CD4-positive, alpha-beta T cell (primary cell): ENCODE data around the gene MFF. TPM values are rescaled to one million over a fixed set of nuclear protein-coding genes. Genes with fewer than 3 reads are reported as not detected.

Experiments used
- ATAC-seq: fragments of 200-7000 bp; cut with Tn5 transposase; one replicate; pipeline ENCODE4 v1.10.0; 2022; ENCODE audit warnings: mild to moderate bottlenecking; ENCODE audit not compliant: poor library complexity
- CTCF ChIA-PET: fragments of 350-600 bp; sonication (Branson Sonifier 250); formaldehyde crosslinking; loops from one replicate; lab custom pipeline; 2021; ENCODE audit warnings: antibody characterized with exemption, inconsistent platforms; lab: Charles Lee
- POLR2A ChIA-PET: fragments of 350-600 bp; sonication (Branson Sonifier 250); formaldehyde crosslinking; loops from one replicate; lab custom pipeline; 2021; ENCODE audit warnings: antibody characterized with exemption, inconsistent platforms; lab: Charles Lee
- DNase-seq, 14 experiments: peaks; one replicate each; pipeline ENCODE4 v3.0.0-alpha.2; 2013 to 2020; ENCODE audit warnings: mixed read lengths in 2 of 14
- H3K27ac ChIP-seq, 2 donors: one replicate each; pipeline versions ENCODE4 v1.5.1 to v1.7.0; 2013; ENCODE audit warnings: low read length in 2 of 2, low read depth in 1 of 2, mild to moderate bottlenecking in 1 of 2
- H3K27me3 ChIP-seq, 2 experiments: 1 replicate in 1 of 2; 2 replicates in 1 of 2; pipeline versions ENCODE4 v1.6.1 to v1.7.0; 2013; ENCODE audit warnings: low read length in 2 of 2, control low read depth in 1 of 2, mild to moderate bottlenecking in 1 of 2, moderate library complexity in 1 of 2; ENCODE audit not compliant: insufficient read depth in 2 of 2, control insufficient read depth in 1 of 2
- H3K36me3 ChIP-seq: one replicate; pipeline ENCODE4 v1.6.1; 2013; ENCODE audit warnings: low read length, control low read depth; ENCODE audit not compliant: insufficient read depth
- H3K4me1 ChIP-seq: one replicate; pipeline ENCODE4 v1.6.1; 2013; ENCODE audit warnings: low read length, control low read depth; ENCODE audit not compliant: insufficient read depth
- H3K4me3 ChIP-seq: one replicate; pipeline ENCODE4 v1.5.1; 2013; ENCODE audit warnings: mild to moderate bottlenecking, low read length, moderate library complexity
- H3K9me3 ChIP-seq, 2 experiments: 1 replicate in 1 of 2; 2 replicates in 1 of 2; pipeline versions ENCODE4 v1.6.1 to v1.7.0; 2013; ENCODE audit warnings: low read length in 2 of 2, mild to moderate bottlenecking in 2 of 2, control low read depth in 1 of 2, moderate library complexity in 1 of 2; ENCODE audit not compliant: control insufficient read depth in 1 of 2, insufficient read depth in 1 of 2
- H3K27ac Mint-ChIP-seq: one replicate; pipeline ENCODE4 v1.8.0; 2020; ENCODE audit warnings: mixed read lengths
- H3K27me3 Mint-ChIP-seq: one replicate; pipeline ENCODE4 v1.8.0; 2021; ENCODE audit warnings: mixed read lengths
- H3K36me3 Mint-ChIP-seq: one replicate; pipeline ENCODE4 v1.8.0; 2021; ENCODE audit warnings: low read depth, mixed read lengths
- H3K4me1 Mint-ChIP-seq: one replicate; pipeline ENCODE4 v1.8.0; 2021; ENCODE audit warnings: low read depth, mixed read lengths
- H3K4me3 Mint-ChIP-seq: one replicate; pipeline ENCODE4 v1.8.0; 2020; ENCODE audit warnings: mild to moderate bottlenecking, mixed read lengths
- H3K9me3 Mint-ChIP-seq: one replicate; pipeline ENCODE4 v1.8.0; 2020; ENCODE audit warnings: mixed read lengths
- CTCF ChIP-seq: fragments of 200-600 bp; IDR thresholded peaks from one replicate; pipeline ENCODE4 v1.8.0; 2022; ENCODE audit warnings: antibody characterized with exemption, mild to moderate bottlenecking
- intact Hi-C, 2 experiments: fragments of 100-400 bp; cut with DNase I in 1 of 2; cut with micrococcal nuclease in 1 of 2; formaldehyde crosslinking; loops; one replicate each; pipeline versions ENCODE4 v1.15.1 to v1.9.0; 2023 to 2025; cut with DNase I, micrococcal nuclease
- total RNA-seq, 174 experiments: library from RNA in 2 of 174; stranded (reverse) in 2 of 174; gene quantifications; one replicate each; pipeline ENCODE4 v1.2.3 and lab custom pipeline; 2021 to 2026

MFF gene
- total RNA-seq, 2 experiments from 2014 or later, result 46.9 to 51.8 TPM

GRCh38 chr2:227394401-227394800 is 69.3 kb downstream of the MFF start:
- Mint-ChIP-seq H3K4me3 (no peak overlapping the region), H3K9me3 (no peaks in the 10 kb centered on the region), H3K36me3 (no peaks in the 10 kb centered on the region), H3K27ac (no peak overlapping the region), H3K27me3 (no peaks in the 10 kb centered on the region), H3K4me1 (no peaks in the 10 kb centered on the region)
- no peak overlapping the region for H3K4me3 ChIP-seq
- ATAC-seq, result no peak
- no peak for TF ChIP-seq CTCF
- no peak overlapping the region for H3K27ac ChIP-seq
- intact Hi-C loops, result no loop called here
- peaks cover 0 to 2% of the 10 kb centered on the region in 2 experiments for H3K27me3 ChIP-seq
- no peaks in the 10 kb centered on the region for H3K9me3 ChIP-seq
- H3K36me3 ChIP-seq, result no peaks in the 10 kb centered on the region
- POLR2A ChIA-PET, result no interaction called here
- CTCF ChIA-PET, result no interaction called here
- no peak for DNase-seq
- H3K4me1 ChIP-seq, result peaks cover 3% of the 10 kb centered on the region

GRCh38 chr2:227395556-227395955 is 70.5 kb downstream of the MFF start:
- ATAC-seq, result no peak
- CTCF ChIA-PET, result no interaction called here
- no peak overlapping the region for H3K27ac Mint-ChIP-seq

GRCh38 chr2:227397562-227397961 is 72.5 kb downstream of the MFF start:
- H3K4me1 ChIP-seq, result peaks cover 3% of the 10 kb centered on the region
- H3K27me3 ChIP-seq, result no peaks in the 10 kb centered on the region
- H3K9me3 ChIP-seq, result no peaks in the 10 kb centered on the region
- Mint-ChIP-seq H3K4me3 (no peak overlapping the region), H3K27ac (no peak overlapping the region), H3K36me3 (no peaks in the 10 kb centered on the region), H3K4me1 (no peaks in the 10 kb centered on the region), H3K27me3 (no peaks in the 10 kb centered on the region), H3K9me3 (no peaks in the 10 kb centered on the region)
- H3K36me3 ChIP-seq, result no peaks in the 10 kb centered on the region
- no peak for ATAC-seq
- no peak for DNase-seq
- ChIA-PET CTCF (interaction anchor here (0.6 kb wide), 1 partner anchor 13 kb away, joined by 3 read pairs; no protein-coding TSS in a partner anchor), POLR2A (no interaction called here)
- no peak for TF ChIP-seq CTCF
- H3K4me3 ChIP-seq, result no peak overlapping the region
- H3K27ac ChIP-seq, result no peak overlapping the region
- intact Hi-C loops, result no loop called here

More at GRCh38 chr2:227395556-227395955, 70.5 kb downstream of the MFF start:
- intact Hi-C loops, result no loop called here
- peaks cover 3% of the 10 kb centered on the region for H3K4me1 ChIP-seq
- Mint-ChIP-seq H3K4me3 (no peak overlapping the region), H3K9me3 (no peaks in the 10 kb centered on the region), H3K36me3 (no peaks in the 10 kb centered on the region), H3K27me3 (no peaks in the 10 kb centered on the region), H3K4me1 (no peaks in the 10 kb centered on the region)
- H3K27me3 ChIP-seq, result no peaks in the 10 kb centered on the region
- POLR2A ChIA-PET, result no interaction called here
- H3K27ac ChIP-seq, result no peak overlapping the region
- H3K4me3 ChIP-seq, result no peak overlapping the region
- no peak for TF ChIP-seq CTCF
- DNase-seq, result no peak
- H3K36me3 ChIP-seq, result no peaks in the 10 kb centered on the region
- H3K9me3 ChIP-seq, result no peaks in the 10 kb centered on the region
